ENCODE measurements around the gene PROX1.

PROX1 gene

DNA sequence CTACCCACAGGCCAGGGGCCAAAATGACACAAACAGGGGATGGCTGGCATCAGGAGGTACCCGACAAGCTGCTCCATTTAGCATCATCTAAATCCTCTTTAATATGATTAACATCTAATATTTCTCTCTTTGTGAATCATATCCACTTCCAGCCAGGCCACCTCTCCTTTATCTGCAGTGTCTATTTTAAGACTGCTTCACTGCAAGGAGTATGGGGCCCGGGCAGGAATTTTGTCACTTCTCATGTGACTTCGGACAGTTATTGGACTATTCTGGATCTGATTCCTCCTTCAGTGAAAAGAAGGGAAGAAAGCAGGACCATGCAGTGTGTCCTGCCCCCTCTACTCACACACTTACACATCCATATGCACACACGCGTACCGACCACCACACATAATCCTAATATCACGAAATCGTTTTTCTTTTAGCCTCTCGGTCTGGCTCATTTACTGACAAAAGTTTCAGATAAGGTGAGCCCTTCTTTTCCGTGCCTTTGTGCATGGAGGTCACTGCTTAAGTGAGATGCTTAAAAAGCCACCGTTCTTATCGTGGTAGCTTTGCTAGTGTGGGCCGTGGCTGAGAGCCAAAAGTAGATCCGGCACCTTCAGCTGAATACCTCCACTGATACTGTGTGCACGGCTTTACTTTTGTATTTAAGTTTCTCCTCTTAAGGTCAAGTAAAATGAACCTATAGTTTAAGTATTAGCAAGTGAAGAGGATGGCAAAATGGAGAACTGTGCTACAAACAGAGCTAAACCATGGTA lies 26.0 kb downstream of the PROX1 start:
- Histone ChIP-seq H3K27me3 (ENCODE audit: insufficient read depth, low read length) (no peaks in the 10 kb centered on the region), H3K4me3 (ENCODE audit: low read depth, low read length, poor library complexity, severe bottlenecking) (no peak overlapping the region), H2AFZ (ENCODE audit: low read length) (no peak overlapping the region), H3K27ac (ENCODE audit: low read depth, low read length, poor library complexity, severe bottlenecking) (no peak overlapping the region), H3F3A (ENCODE audit: insufficient read depth, low read length) (no peaks in the 10 kb centered on the region), H3K4me2 (ENCODE audit: low read length) (no peak overlapping the region), H3K9me3 (ENCODE audit: low read length) (no peaks in the 10 kb centered on the region), H3K36me3 (ENCODE audit: insufficient read depth, low read length) (peaks cover 67% of the 10 kb centered on the region), H3K79me2 (ENCODE audit: insufficient read depth, low read length) (no peaks in the 10 kb centered on the region), H4K20me1 (ENCODE audit: insufficient read depth, low read length) (no peaks in the 10 kb centered on the region), H3K9me2 (ENCODE audit: low read depth, low read length) (no peaks in the 10 kb centered on the region), H3K9ac (ENCODE audit: low read length) (no peak overlapping the region), H3K4me1 (ENCODE audit: insufficient read depth, low read length, severe bottlenecking) (peaks cover 6% of the 10 kb centered on the region)
- TF ChIP-seq EZH2 (IDR thresholded peaks at IDR 0.05; ENCODE audit: borderline replicate concordance, low read length), result no peak
- TF ChIP-seq, protein P1, sequence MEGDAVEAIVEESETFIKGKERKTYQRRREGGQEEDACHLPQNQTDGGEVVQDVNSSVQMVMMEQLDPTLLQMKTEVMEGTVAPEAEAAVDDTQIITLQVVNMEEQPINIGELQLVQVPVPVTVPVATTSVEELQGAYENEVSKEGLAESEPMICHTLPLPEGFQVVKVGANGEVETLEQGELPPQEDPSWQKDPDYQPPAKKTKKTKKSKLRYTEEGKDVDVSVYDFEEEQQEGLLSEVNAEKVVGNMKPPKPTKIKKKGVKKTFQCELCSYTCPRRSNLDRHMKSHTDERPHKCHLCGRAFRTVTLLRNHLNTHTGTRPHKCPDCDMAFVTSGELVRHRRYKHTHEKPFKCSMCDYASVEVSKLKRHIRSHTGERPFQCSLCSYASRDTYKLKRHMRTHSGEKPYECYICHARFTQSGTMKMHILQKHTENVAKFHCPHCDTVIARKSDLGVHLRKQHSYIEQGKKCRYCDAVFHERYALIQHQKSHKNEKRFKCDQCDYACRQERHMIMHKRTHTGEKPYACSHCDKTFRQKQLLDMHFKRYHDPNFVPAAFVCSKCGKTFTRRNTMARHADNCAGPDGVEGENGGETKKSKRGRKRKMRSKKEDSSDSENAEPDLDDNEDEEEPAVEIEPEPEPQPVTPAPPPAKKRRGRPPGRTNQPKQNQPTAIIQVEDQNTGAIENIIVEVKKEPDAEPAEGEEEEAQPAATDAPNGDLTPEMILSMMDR (IDR thresholded peaks at IDR 0.05; ENCODE audit: low read length), result no peak

DNA sequence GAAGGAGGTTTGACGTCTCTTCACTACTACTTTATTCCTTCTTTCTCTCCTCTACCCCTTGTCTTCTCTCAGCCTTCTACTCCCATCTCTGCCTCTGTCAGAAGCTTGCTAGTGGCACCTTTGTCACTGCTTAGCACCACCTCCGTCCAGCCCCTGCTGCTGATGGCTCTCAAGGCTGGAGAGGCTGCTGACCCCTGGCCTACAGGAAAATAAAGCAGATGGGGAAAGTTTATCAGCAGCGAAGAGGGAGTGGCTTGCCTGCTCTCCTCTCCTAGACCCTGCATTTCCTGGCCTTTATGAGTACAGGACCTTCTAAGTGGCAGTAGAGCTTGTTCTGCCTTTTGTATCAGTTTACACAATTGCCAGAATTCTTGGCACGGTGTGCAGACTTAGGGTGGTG lies 27.0 kb downstream of the PROX1 start:
- Histone ChIP-seq H3K9me2 (ENCODE audit: low read depth, low read length) (no peaks in the 10 kb centered on the region), H4K20me1 (ENCODE audit: insufficient read depth, low read length) (no peaks in the 10 kb centered on the region), H3K27me3 (ENCODE audit: insufficient read depth, low read length) (no peaks in the 10 kb centered on the region), H3K9me3 (ENCODE audit: low read length) (no peaks in the 10 kb centered on the region), H3K4me2 (ENCODE audit: low read length) (no peak overlapping the region), H3K4me3 (ENCODE audit: low read depth, low read length, poor library complexity, severe bottlenecking) (no peak overlapping the region), H3K4me1 (ENCODE audit: insufficient read depth, low read length, severe bottlenecking) (peaks cover 6% of the 10 kb centered on the region), H2AFZ (ENCODE audit: low read length) (no peak overlapping the region), H3K9ac (ENCODE audit: low read length) (no peak overlapping the region), H3F3A (ENCODE audit: insufficient read depth, low read length) (no peaks in the 10 kb centered on the region), H3K79me2 (ENCODE audit: insufficient read depth, low read length) (no peaks in the 10 kb centered on the region), H3K36me3 (ENCODE audit: insufficient read depth, low read length) (peaks cover 66% of the 10 kb centered on the region), H3K27ac (ENCODE audit: low read depth, low read length, poor library complexity, severe bottlenecking) (no peak overlapping the region)
- no peak for TF ChIP-seq EZH2 (IDR thresholded peaks at IDR 0.05; ENCODE audit: borderline replicate concordance, low read length)
- TF ChIP-seq, protein P1 (IDR thresholded peaks at IDR 0.05; ENCODE audit: low read length), result no peak

DNA sequence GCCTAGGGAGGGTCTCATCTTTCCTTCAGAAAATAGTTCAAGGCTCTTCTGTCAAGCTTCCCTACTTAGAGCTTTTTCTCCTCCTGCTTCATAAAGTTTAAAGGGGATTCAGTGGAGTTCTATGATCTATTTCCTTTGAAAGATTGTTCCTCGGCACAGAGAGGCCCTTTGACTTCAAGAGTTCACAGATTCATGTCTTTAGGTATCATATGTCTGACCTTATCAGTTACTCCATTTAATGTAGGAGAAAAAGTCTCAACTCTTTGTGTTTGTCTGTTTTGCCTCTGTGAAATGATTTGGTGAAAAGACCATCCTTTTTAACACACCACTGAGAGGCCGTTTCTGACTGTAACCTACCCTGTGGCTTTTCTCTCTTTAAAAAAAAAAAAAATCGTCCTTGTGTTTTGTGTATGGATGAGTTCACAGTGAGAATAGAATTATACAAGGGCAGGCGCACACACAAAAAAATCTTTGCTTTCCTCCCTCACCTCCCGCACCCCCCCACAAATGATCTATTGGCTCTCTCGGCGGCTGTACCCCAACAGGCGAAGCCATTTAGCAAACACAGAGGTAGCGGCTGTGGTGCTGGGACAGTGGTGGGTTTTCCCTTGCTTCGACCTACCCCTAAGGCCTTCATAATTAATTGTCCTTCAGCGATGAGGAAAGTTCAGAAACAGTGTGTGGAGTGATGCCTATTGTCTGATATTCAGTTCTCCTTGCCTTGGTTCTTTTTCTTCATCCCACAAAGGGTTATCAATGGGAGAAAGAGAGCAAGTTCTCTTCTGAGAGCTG lies 29.6 kb downstream of the PROX1 start:
- Histone ChIP-seq H3K9me3 (ENCODE audit: low read length) (no peaks in the 10 kb centered on the region), H3K36me3 (ENCODE audit: insufficient read depth, low read length) (peaks cover 54% of the 10 kb centered on the region), H3K4me1 (ENCODE audit: insufficient read depth, low read length, severe bottlenecking) (peaks cover 6% of the 10 kb centered on the region), H2AFZ (ENCODE audit: low read length) (no peak overlapping the region), H3K27me3 (ENCODE audit: insufficient read depth, low read length) (no peaks in the 10 kb centered on the region), H3K27ac (ENCODE audit: low read depth, low read length, poor library complexity, severe bottlenecking) (no peak overlapping the region), H3K9me2 (ENCODE audit: low read depth, low read length) (no peaks in the 10 kb centered on the region), H3F3A (ENCODE audit: insufficient read depth, low read length) (no peaks in the 10 kb centered on the region), H3K9ac (ENCODE audit: low read length) (no peak overlapping the region), H4K20me1 (ENCODE audit: insufficient read depth, low read length) (no peaks in the 10 kb centered on the region), H3K79me2 (ENCODE audit: insufficient read depth, low read length) (no peaks in the 10 kb centered on the region), H3K4me3 (ENCODE audit: low read depth, low read length, poor library complexity, severe bottlenecking) (no peak overlapping the region), H3K4me2 (ENCODE audit: low read length) (no peak overlapping the region)
- TF ChIP-seq EZH2 (IDR thresholded peaks at IDR 0.05; ENCODE audit: borderline replicate concordance, low read length), result no peak
- TF ChIP-seq, protein P1 (IDR thresholded peaks at IDR 0.05; ENCODE audit: low read length), result no peak
